IPS-NIHi7 (cell line): Measurements from ENCODE around the gene RASA4.
"Not testable (repeated sequence)": the region's sequence is repeated elsewhere in the genome, so short reads cannot be mapped to it uniquely, and the experiment has no call there.

Experiments used
- DNase-seq: peaks from one replicate; pipeline ENCODE4 v3.0.0; 2012; ENCODE audit warnings: mixed read lengths; ENCODE audit errors: extremely low spot score

Gene RASA4

DNA sequence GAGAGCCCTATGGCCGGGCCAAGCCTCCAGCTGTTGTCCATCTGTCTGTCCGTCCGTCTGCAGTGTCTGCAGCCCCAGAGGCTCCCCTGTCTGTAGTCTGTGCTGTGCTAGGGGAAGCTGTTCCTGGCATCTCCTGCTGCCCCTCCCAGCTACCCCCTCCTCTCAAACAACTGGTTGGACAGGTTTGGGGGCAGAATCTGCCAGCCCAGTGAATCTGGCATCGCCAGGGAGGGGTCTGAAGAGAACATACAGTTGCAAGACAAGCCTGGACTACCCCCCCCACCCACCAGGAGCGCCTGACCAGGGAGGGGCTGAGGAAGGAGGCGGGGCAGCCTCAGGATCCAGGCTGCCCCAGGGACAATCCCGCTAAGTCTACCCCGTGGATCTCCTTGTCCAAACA, 73.0 kb downstream of the RASA4 start, which contains the start of gene UPK3BL2:
Gene UPK3BL2 (minus strand): TSS at position 101 of the 400 bp plus-strand sequence. CDS start 60 bp downstream, at position 41.
- DNase-seq: not testable (repeated sequence)

DNA sequence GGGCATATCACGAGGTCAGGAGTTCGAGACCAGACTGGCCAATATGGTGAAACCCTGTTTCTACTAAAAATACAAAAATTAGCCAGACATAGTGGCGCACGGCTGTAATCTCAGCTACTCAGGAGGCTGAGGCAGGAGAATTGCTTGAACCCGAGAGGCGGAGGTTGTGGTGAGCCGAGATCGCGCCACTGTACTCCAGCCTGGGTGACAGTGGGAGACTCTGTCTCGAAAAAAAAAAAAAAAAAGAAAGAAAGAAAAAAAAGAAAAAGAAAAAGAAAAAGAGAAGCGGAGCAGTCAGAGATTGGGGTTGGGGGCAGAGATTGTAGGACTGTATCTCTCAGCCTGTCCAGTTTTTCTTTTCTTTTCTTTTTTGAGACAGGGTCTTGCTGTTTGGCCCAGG, 73.8 kb downstream of the RASA4 start:
- not testable (repeated sequence) for DNase-seq

DNA sequence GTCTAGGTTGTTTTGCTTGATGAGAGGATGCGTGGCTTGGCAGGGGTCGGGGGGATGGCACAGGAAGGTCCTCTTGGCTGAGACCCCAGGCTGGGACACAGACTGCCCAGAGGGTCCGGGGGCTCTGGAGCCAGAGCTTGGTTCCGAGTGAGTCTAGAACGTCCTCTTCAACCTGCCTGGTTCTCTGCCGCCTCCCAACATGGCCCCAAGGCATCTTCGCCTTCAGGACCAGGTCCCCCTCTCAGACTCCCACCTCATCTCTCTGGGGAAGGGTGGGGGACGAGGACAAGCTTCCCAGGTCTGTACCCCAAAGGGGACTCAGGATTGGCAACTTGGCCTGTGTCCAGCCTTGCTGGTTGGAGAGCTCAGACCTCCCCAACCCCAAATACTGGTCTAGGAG, 74.5 kb downstream of the RASA4 start:
- not testable (repeated sequence) for DNase-seq

DNA sequence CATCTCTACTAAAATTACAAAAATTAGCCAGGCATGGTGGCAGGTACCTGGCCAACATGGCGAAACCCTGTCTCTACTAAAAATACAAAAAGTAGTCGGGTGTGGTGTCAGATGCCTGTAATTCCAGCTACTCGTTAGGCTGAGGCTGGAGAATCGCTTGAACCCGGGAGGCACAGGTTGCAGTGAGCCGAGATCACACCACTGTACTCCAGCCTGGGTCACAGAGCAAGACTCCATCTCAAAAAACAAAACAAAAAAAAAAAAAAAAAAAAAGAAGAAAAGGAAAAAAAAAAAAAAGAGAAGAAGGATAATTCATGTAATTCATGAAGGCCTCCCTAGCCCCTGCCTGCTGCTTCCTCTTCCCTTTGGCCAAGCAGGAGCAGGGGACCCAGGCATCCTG, 76.0 kb downstream of the RASA4 start:
- DNase-seq: not testable (repeated sequence)

DNA sequence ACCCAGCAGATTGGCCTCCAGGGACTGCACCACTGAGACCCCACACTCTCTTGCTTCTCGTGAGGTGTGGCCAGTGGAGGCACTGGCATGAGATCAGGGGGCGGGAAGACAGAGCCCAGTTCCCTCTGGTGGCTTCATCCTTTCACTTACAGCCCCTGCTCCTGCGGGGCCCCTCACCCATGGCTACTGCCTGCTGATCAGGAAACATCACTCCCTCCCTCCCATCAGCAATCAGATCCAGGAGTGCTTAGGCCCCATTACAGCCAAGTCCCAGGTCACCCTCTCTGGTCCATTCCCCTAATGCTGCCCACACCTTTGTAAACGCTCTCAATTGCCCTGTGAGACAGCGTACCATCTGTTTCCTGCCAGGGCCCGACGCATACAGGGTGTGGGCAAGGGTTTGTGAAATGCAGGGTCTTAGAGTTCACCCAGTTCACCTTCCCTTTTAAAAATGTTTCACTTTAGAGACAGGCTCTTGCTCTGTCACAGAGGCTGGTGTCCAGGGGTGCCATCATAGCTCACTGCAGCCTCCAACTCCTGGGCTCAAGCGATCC, 81.4 kb downstream of the RASA4 start:
- DNase-seq: not testable (repeated sequence)

DNA sequence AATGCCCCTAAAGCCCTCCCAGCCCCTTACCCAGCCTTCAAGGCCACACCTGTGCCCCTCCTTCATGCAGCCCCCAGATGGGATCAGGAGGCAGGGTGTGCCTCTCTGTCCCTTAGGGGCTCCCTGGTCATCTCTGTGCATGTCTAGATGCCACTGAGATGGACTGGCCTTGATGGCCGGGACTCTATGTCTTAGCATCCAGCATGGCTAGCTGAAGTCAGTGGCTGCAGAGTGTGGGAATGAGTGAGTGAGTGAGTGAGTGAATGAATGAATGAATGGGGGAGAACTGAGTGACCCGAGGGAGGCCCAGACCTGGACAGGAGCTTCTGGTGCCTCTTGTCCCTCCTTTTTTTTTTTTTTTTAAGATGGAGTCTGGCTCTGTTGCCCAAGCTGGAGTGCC, 84.4 kb downstream of the RASA4 start:
- DNase-seq: not testable (repeated sequence)

DNA sequence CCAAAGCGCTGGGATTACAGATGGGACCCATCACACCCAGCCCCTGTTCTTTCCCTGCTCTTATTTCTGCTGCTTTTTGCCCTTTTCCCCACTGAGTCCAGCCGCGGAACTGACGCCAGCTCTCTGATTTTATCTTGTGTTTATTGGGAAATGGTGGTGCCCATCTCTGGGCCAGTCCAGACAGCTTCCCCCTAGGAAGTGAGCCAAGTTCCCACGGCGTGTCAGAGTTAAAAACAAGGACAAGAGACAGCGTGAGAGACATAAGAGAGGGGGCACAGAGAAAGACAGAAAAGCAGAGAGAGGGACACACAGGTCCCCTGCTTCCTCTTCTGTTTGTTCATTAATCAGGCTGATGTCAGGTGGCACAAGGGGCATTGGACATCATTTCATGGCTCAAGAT, 85.0 kb downstream of the RASA4 start:
- not testable (repeated sequence) for DNase-seq

DNA sequence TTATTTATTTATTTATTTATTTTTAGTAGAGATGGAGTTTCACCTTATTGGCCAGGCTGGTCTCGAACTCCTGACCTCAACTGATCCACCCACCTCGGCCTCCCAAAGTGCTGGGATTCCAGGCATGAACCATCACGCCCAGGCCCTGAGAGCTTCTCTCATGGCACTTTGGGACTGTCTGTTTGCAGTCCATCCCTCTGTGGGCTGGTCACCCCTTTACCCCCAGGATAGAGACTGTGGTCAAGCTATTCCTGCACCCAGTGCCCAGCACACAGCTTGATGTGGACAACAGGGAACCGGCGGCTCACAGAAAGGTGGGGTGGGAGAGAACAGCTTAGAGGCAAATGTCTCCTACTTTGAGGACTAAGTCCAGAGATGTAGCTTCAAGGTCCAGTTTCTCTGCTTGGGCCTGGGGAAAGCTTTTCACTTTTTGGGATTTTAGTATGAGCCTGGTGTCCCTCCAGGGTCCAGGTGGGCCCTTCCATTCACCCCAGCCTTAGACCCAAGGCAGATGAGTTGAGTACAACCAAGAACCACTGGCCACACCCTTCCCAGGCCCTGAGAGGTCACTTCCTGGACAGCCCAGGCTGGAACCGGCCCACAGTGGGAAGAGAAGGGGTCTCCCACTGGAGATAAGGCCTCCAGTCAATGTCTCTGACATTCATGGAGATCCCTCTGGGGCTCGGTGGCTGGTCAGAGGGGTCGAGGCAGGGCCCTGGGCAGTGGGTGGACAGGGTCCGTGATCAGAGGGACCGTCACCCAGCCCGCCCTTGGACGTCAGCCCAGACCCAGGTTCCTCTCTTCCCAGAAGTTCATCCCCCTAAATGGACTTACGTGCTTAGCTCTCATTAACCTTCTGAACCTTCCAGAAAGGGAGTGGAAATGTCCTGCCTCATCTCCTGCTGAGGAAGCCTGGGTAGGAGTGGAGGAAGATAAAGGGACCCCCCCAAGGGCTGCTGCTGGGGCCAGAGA, 88.4 kb downstream of the RASA4 start:
- DNase-seq: not testable (repeated sequence)

DNA sequence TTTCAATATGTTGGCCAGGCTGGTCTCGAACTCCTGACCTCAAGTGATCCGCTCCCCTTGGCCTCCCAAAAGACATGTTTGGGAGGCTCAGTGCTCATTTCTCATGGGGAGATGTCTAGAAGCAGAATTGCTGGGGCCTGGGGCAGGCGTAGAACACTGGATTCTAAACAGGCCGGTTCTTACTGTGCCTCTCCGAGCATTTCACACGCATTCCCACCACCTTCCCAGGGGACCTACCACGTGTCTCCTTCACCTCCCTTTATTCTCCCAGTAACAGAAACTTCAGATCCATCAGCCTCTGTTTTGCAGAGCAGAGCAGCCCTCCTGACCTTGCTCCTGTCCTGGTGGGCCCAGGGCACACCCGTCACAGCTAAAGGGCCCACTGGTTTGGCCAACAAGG, 89.4 kb downstream of the RASA4 start:
- not testable (repeated sequence) for DNase-seq

DNA sequence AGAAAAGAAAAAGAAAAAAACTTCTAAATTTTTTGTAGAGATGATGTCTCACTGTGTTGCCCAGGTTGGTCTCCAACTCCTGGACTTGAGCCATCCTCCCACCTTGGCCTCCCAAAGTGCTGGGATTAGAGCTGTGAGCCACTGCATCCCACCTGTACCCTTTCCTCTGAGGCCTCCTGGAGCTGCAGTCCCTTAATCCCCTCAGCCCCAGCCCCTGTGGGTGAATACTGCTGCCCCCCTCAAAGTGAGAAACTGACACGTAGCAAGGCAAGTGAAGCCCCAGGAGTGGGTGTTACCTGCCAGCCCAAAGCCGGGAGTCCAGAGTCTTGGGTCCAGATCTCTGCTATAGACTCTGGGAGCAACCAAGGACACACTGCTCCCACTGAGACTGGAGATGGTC, 91.8 kb downstream of the RASA4 start:
- DNase-seq: not testable (repeated sequence)
